Stimulated activated effector memory CD8-positive, alpha-beta T cell treated with anti-CD3 and anti-CD28 coated beads, Interleukin-12 subunit alpha, Interleukin-12 subunit beta, amount 100 ng/mL, for 72 hours (primary cell): ENCODE measurements around the gene FPR2.

Experiments
- ATAC-seq: fragments of 150-1000 bp; cut with Tn5 transposase; 2 replicates; pipeline ENCODE4 v1.10.0; 2021
- DNase-seq, 2 donors: peaks; one replicate each; pipeline ENCODE4 v3.0.0; 2021 to 2022; ENCODE audit warnings: low spot score in 2 of 2
- H3K27ac Mint-ChIP-seq: one replicate; pipeline ENCODE4 v1.8.0; 2022; ENCODE audit warnings: mild to moderate bottlenecking, mixed read lengths
- H3K36me3 Mint-ChIP-seq: one replicate; pipeline ENCODE4 v1.8.0; 2022; ENCODE audit warnings: mild to moderate bottlenecking, mixed read lengths
- H3K4me1 Mint-ChIP-seq: one replicate; pipeline ENCODE4 v1.8.0; 2022; ENCODE audit warnings: mixed read lengths
- H3K4me3 Mint-ChIP-seq: one replicate; pipeline ENCODE4 v1.8.0; 2022; ENCODE audit warnings: mild to moderate bottlenecking, mixed read lengths
- H3K9me3 Mint-ChIP-seq: one replicate; pipeline ENCODE4 v1.8.0; 2022; ENCODE audit warnings: mixed read lengths

Gene FPR2

DNA sequence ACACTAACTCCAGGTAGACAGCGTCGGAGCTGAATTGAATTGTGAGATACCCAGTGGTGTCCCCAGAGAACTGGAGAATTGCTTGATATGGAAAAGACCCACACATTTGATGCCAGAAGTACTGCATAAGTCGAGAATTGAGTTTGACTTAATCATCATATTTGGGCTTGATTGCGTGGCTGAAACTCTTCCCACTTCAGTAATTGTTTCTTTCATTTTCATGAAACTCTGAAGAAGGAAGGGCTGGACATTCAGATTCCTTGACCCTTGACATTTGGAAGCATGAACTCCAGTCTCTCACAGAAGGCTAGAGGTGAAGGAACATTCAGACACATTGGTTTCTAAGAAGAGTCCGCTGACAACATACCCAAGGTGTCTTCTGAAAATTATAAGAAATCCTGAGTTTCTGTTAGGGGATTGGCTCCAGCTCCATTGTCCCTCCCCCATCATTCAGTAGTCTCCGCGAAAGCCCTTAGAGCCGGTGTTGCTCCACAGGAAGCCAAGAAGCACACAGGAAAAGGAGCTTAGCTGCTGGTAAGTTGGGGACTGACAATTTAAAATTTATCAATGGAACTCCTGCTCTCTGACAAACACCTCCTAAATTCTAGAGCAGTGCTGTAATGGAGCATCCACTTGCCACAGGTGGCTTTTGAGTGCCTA is at the start of gene FPR2:
TSS of gene FPR2 (plus strand) at position 484 of the 660 bp plus-strand sequence. CDS start 7,479 bp downstream, outside the sequence.
- Mint-ChIP-seq H3K27ac (no peak within 1 kb of the TSS), H3K4me1 (no peaks in the 10 kb centered on the region), H3K9me3 (peaks cover 15% of the 10 kb centered on the region), H3K36me3 (no peaks in the 10 kb centered on the region), H3K4me3 (no peak within 1 kb of the TSS)
- no peak for DNase-seq
- no peak for ATAC-seq

- DNase-seq (no peak), ATAC-seq (no peak)
- H3K4me3 Mint-ChIP-seq, result no peak overlapping the region
- peaks cover 9% of the 10 kb centered on the region for H3K36me3 Mint-ChIP-seq
- H3K9me3 Mint-ChIP-seq, result peaks cover 3% of the 10 kb centered on the region
- no peak overlapping the region for H3K27ac Mint-ChIP-seq
- no peaks in the 10 kb centered on the region for H3K4me1 Mint-ChIP-seq
Observed at GRCh38 chr19:51711702-51712101, 49.3 kb upstream of the FPR2 start.

DNA sequence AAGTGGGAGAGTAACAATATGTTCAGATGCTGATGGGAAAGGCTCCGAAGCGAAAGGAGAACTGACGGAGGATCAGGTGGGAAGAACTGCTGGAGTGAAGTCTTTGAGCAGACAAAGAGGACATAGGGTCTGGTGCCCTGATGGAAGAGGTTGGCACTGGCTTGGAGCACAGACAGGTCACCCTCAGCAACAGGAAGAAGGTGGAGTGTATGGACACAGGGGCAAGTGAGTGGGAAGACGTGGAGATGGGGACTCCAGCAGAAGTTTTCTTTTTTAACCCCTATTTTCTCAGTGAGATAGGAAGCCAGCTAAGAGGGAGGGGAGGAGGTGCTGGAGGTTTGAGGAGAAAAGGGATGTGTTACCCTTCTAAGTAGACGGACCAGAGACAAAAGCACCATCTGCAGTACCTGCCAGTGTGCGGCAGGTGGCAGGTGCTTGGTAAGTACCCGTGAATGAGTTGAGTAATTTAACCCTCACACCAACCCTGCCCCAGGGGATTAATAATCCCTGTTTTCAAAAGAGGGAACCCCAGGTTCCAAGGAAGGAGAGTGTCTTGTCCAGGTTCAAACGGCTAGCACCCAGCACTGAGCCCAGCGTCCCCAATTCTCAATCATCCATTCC is 48.4 kb upstream of the FPR2 start:
- peaks cover 3% of the 10 kb centered on the region for H3K9me3 Mint-ChIP-seq
- DNase-seq (no peak), ATAC-seq (no peak)
- no peak overlapping the region for H3K4me3 Mint-ChIP-seq
- no peaks in the 10 kb centered on the region for H3K4me1 Mint-ChIP-seq
- H3K27ac Mint-ChIP-seq, result no peak overlapping the region
- peaks cover 1% of the 10 kb centered on the region for H3K36me3 Mint-ChIP-seq

- Mint-ChIP-seq H3K4me1 (peaks cover 1% of the 10 kb centered on the region), H3K4me3 (no peak overlapping the region), H3K9me3 (peaks cover 3% of the 10 kb centered on the region), H3K27ac (no peak overlapping the region), H3K36me3 (no peaks in the 10 kb centered on the region)
- no peak for ATAC-seq
- no peak for DNase-seq
Observed at GRCh38 chr19:51713319-51714285, 47.4 kb upstream of the FPR2 start.

DNA sequence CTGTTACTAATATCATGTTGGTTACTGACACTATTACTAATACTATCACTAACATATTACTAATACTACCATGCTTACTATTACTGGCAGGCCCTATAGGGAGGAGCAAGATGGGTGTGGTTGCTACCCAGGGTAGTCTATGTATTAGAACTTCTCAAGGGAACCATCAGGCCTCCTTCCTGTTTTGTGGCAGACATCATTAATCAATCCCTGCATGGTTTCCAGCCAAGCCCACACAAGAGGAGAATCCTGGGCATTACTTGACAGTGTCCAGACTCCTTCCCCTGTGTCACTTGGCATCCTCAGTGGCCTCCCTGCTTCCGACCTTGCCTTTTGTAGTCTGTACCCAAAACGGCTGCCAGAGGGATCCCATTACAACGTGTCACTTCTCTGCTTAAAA is 46.1 kb upstream of the FPR2 start:
- ATAC-seq, result peak; percentile 46

DNA sequence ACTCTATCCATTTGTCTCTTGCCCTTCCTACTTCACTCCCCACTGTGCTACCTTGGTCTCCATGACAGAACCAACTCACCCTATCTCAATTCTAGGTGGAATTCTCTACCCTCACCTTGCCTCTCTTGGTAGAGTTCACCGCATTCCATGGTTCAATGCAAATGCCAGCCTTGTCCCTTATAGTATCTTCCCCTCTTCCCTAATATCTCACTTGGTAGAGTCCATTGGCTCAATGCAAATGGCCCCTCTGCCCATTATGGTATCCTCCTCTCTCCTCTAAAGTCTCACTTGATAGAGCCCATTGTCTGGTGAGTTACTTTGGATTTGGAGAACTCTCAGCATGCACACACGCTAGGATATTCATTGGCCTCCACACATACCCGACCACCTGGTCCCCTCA is 45.1 kb upstream of the FPR2 start:
- DNase-seq, result no peak
- no peak for ATAC-seq
- Mint-ChIP-seq H3K36me3 (no peaks in the 10 kb centered on the region), H3K27ac (no peak overlapping the region), H3K4me1 (peaks cover 6% of the 10 kb centered on the region), H3K4me3 (no peak overlapping the region), H3K9me3 (peaks cover 3% of the 10 kb centered on the region)

More for the DNA sequence above, 46.1 kb upstream of the FPR2 start:
- Mint-ChIP-seq H3K4me1 (peaks cover 6% of the 10 kb centered on the region), H3K4me3 (no peak overlapping the region), H3K36me3 (no peaks in the 10 kb centered on the region), H3K9me3 (peaks cover 3% of the 10 kb centered on the region), H3K27ac (no peak overlapping the region)
- DNase-seq, result no peak

- H3K4me1 Mint-ChIP-seq, result peaks cover 6% of the 10 kb centered on the region
- peaks cover 3% of the 10 kb centered on the region for H3K9me3 Mint-ChIP-seq
- no peak overlapping the region for H3K27ac Mint-ChIP-seq
- no peaks in the 10 kb centered on the region for H3K36me3 Mint-ChIP-seq
- ATAC-seq (no peak), DNase-seq (no peak)
- no peak overlapping the region for H3K4me3 Mint-ChIP-seq
Observed at GRCh38 chr19:51716925-51717324, 44.1 kb upstream of the FPR2 start.

GRCh38 chr19:51719251-51719988 is 41.6 kb upstream of the FPR2 start:
- no peaks in the 10 kb centered on the region for H3K36me3 Mint-ChIP-seq
- H3K27ac Mint-ChIP-seq, result no peak overlapping the region
- no peak overlapping the region for H3K4me3 Mint-ChIP-seq
- H3K9me3 Mint-ChIP-seq, result peaks cover 3% of the 10 kb centered on the region
- DNase-seq, result no peak
- peaks cover 6% of the 10 kb centered on the region for H3K4me1 Mint-ChIP-seq
- ATAC-seq, result no peak

GRCh38 chr19:51721905-51722304 is 39.1 kb upstream of the FPR2 start:
- H3K4me1 Mint-ChIP-seq, result peaks cover 6% of the 10 kb centered on the region
- no peak for ATAC-seq
- no peaks in the 10 kb centered on the region for H3K9me3 Mint-ChIP-seq
- no peak overlapping the region for H3K27ac Mint-ChIP-seq
- H3K4me3 Mint-ChIP-seq, result no peak overlapping the region
- no peaks in the 10 kb centered on the region for H3K36me3 Mint-ChIP-seq
- no peak for DNase-seq

DNA sequence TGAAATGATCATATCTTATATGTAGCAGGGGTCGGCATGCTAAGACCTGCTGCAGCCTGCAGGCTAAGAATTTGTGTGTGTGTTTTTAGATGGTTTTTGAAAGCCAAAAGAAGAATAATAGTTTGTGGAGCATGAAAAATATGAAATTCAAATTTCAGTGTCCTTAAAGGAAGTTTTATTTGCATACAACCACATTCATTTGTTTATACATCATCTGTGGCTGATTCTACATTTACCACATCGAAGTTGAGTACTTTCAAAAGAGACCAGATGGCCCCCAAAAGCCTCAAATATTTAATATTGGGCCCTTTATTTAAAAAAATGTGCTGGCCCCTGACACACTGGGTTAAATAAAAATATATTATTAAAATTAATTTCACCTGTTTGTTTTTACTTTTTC is 38.5 kb upstream of the FPR2 start:
- Mint-ChIP-seq H3K4me1 (peaks cover 6% of the 10 kb centered on the region), H3K9me3 (no peaks in the 10 kb centered on the region), H3K27ac (no peak overlapping the region), H3K4me3 (no peak overlapping the region), H3K36me3 (no peaks in the 10 kb centered on the region)
- no peak for ATAC-seq
- DNase-seq, result no peak

DNA sequence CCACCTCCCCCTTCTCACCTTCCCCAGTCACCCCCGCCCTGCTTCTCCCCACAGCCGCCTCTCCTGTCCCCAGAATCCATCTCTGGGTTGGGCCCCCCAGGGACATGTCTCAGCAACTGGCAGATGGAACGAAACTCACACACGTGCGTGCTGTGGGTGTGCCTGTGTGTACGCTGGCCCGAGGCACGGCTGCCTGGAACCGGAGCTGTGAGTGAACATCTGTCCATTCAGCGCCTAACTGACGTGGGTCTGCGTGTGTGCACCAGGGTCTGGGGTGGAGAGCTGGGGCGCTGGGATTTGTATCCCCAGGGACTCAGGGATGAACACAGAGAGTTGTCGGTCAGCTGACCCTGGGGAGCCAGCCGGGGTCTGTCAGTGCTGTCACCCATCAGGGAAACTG is 36.4 kb upstream of the FPR2 start:
- no peak for ATAC-seq
- H3K9me3 Mint-ChIP-seq, result peaks cover 2% of the 10 kb centered on the region

DNA sequence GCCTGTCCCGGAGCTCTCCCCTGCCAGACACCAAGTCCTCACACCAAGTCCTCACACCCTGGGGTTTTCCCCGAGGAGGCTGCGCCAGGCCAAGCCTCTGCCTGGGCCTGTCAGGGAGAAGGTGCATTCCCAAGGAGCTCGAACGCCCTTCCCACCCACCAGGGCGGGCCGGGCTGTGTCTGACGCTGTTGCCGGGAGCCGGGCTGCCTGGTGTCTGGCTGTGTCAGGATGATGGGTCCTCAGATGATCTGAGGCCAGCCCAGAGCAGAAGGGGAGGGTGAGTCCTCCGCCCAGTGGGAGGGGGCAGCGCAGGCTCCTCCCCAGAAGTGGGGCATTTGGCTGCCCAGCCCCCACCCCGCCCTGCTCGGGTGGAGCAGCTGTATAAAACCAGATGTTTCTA is 34.9 kb upstream of the FPR2 start:
- DNase-seq (no peak), ATAC-seq (no peak)
- H3K36me3 Mint-ChIP-seq, result no peaks in the 10 kb centered on the region
- no peak overlapping the region for H3K4me3 Mint-ChIP-seq
- no peaks in the 10 kb centered on the region for H3K4me1 Mint-ChIP-seq
- H3K9me3 Mint-ChIP-seq, result peaks cover 7% of the 10 kb centered on the region
- H3K27ac Mint-ChIP-seq, result no peak overlapping the region

More for the DNA sequence above, 36.4 kb upstream of the FPR2 start:
- H3K27ac Mint-ChIP-seq, result no peak overlapping the region
- no peaks in the 10 kb centered on the region for H3K36me3 Mint-ChIP-seq
- no peaks in the 10 kb centered on the region for H3K4me1 Mint-ChIP-seq
- H3K4me3 Mint-ChIP-seq, result no peak overlapping the region
- DNase-seq, result no peak

- H3K9me3 Mint-ChIP-seq, result peaks cover 7% of the 10 kb centered on the region
- H3K36me3 Mint-ChIP-seq, result no peaks in the 10 kb centered on the region
- no peaks in the 10 kb centered on the region for H3K4me1 Mint-ChIP-seq
- no peak for ATAC-seq
- H3K4me3 Mint-ChIP-seq, result no peak overlapping the region
- no peak overlapping the region for H3K27ac Mint-ChIP-seq
- no peak for DNase-seq
Observed at GRCh38 chr19:51727349-51727880, 33.6 kb upstream of the FPR2 start.

DNA sequence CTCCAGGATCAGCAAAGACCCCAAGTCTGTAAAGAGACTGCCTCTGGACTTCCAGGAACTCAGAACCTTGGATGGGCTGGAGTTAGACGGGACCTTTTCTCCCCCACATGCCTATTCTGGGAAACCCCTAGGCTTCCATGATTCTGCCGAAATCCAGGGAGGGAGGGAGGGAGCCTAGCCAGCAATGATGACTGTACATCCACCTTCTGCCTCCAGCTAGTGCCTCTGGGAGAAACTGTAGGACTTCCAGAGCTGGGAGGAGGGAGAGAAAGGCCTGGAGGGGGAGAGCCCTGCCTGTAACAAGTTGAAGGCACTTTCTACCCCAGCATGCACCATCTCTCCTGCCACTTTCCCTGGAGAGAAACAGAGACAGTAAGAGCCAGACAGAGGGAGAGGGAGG is 31.2 kb upstream of the FPR2 start:
- DNase-seq, result no peak
- no peaks in the 10 kb centered on the region for H3K4me1 Mint-ChIP-seq
- no peak for ATAC-seq
- H3K4me3 Mint-ChIP-seq, result no peak overlapping the region
- H3K27ac Mint-ChIP-seq, result no peak overlapping the region
- no peaks in the 10 kb centered on the region for H3K36me3 Mint-ChIP-seq
- peaks cover 7% of the 10 kb centered on the region for H3K9me3 Mint-ChIP-seq
